K562 (cell line): Measurements from ENCODE around the gene OR52E6. TPM values are rescaled to one million over a fixed set of nuclear protein-coding genes. Genes with fewer than 3 reads are reported as not detected.
A peak's percentile ranks its signal among the peaks of the same experiment; 100 is the strongest.

Source experiments
- CBX1 ChIP-seq: sonication (generic); IDR thresholded peaks from 2 replicates; pipeline ENCODE4 v1.6.1; 2016; ENCODE audit warnings: antibody characterized with exemption, low read depth, mild to moderate bottlenecking
- CBX5 ChIP-seq: IDR thresholded peaks from 2 replicates; pipeline ENCODE4 v1.6.1; 2014; ENCODE audit warnings: low read depth, borderline replicate concordance
- ESRRB ChIP-seq: fragments of 250-450 bp; sonication (Bioruptor Pico); IDR thresholded peaks from 2 replicates; pipeline ENCODE4 v1.5.0; 2020; ENCODE audit warnings: mild to moderate bottlenecking, moderate library complexity, borderline replicate concordance
- FOXM1 ChIP-seq, 2 experiments: fragments of 450-650 bp in 1 of 2; sonication (generic) in 1 of 2; formaldehyde crosslinking in 1 of 2; IDR thresholded peaks; 2 replicates each; pipeline versions ENCODE4 v1.6.1 to v1.9.0; 2017 to 2022; ENCODE audit warnings: low read depth in 2 of 2, mild to moderate bottlenecking in 2 of 2, missing genetic modification reagents in 1 of 2, moderate library complexity in 1 of 2
- MEF2D ChIP-seq: conservative IDR thresholded peaks from 2 replicates; pipeline ENCODE4 v1.6.1; 2016; ENCODE audit warnings: low read depth, missing genetic modification characterization, missing compliant biosample characterization
- NFE2 ChIP-seq: IDR thresholded peaks from 2 replicates; pipeline ENCODE4 v1.6.1; 2014; ENCODE audit warnings: antibody characterized with exemption, low read depth
- NFYB ChIP-seq: IDR thresholded peaks from 2 replicates; pipeline ENCODE4 v1.6.1; 2011; ENCODE audit warnings: mild to moderate bottlenecking, moderate library complexity; ENCODE audit not compliant: insufficient read length; ENCODE audit errors: extremely low read depth
- PPARD ChIP-seq: fragments of 250-450 bp; sonication (Bioruptor Pico); IDR thresholded peaks from 2 replicates; pipeline ENCODE4 v1.8.0; 2022; ENCODE audit warnings: inconsistent platforms, mild to moderate bottlenecking, moderate library complexity
- RFX1 ChIP-seq: fragments of 450-650 bp; IDR thresholded peaks from 2 replicates; pipeline ENCODE4 v1.6.1; 2016; ENCODE audit warnings: mild to moderate bottlenecking, moderate library complexity
- SP1 ChIP-seq: sonication (generic); formaldehyde crosslinking; IDR thresholded peaks from 2 replicates; pipeline ENCODE4 v1.8.1; 2022; ENCODE audit warnings: mild to moderate bottlenecking, missing genetic modification reagents
- THRA ChIP-seq: fragments of 450-650 bp; IDR thresholded peaks from 2 replicates; pipeline ENCODE4 v1.6.1; 2017; ENCODE audit warnings: mild to moderate bottlenecking, moderate library complexity
- XRCC4 ChIP-seq: IDR thresholded peaks from one replicate; pipeline ENCODE4 v1.6.1; 2011; ENCODE audit not compliant: insufficient read depth, insufficient read length; ENCODE audit errors: extremely low read depth
- XRCC5 ChIP-seq: fragments of 200-400 bp; formaldehyde crosslinking; IDR thresholded peaks from 2 replicates; pipeline ENCODE4 v1.6.1; 2017; ENCODE audit warnings: low read depth, mild to moderate bottlenecking, low read length
- ZBTB40 ChIP-seq, 2 experiments: fragments of 450-650 bp in 1 of 2; sonication (generic) in 1 of 2; formaldehyde crosslinking in 1 of 2; IDR thresholded peaks; 2 replicates each; pipeline versions ENCODE4 v1.7.1 to v1.9.0; 2016 to 2022; ENCODE audit warnings: inconsistent platforms in 1 of 2, mild to moderate bottlenecking in 1 of 2, missing genetic modification reagents in 1 of 2
- ZNF445 ChIP-seq: fragments of 250-450 bp; sonication (Bioruptor Pico); IDR thresholded peaks from 2 replicates; pipeline ENCODE4 v1.4.0; 2020; ENCODE audit warnings: low read depth, mild to moderate bottlenecking, moderate library complexity
- ZNF584 ChIP-seq: fragments of 200-800 bp; sonication (Bioruptor generic); IDR thresholded peaks from 2 replicates; pipeline ENCODE4 v1.6.1; 2016; ENCODE audit warnings: low read depth, mild to moderate bottlenecking, missing genetic modification characterization, missing compliant biosample characterization
- polyA plus RNA-seq, 8 experiments: library from polyadenylated mRNA; depleted of rRNA in 4 of 8; stranded (reverse) in 5 of 8; unstranded in 3 of 8; fragments of >200 nt; fragmentation: Nextera tagmentation in 2 of 8; fragmentation: Illumina TruSeq in 1 of 8; extraction: Ambion mirVana in 2 of 8; extraction: Trizol in 1 of 8; gene quantifications; 2 replicates each; pipeline versions ENCODE4 v1.2.1 to v1.2.3, GENCODE V29; 2011 to 2014; ENCODE audit warnings: inconsistent platforms in 1 of 8, missing spikeins in 1 of 8
- total RNA-seq, 7 experiments: library from RNA; depleted of rRNA in 6 of 7; stranded (reverse); fragments of >200 nt in 6 of 7; fragmentation: Illumina TruSeq in 2 of 7; extraction: Trizol in 2 of 7; gene quantifications; 2 replicates each; pipeline versions ENCODE4 v1.2.1 to v1.2.3, GENCODE V29; 2011 to 2021; ENCODE audit warnings: low replicate concordance in 1 of 7

OR52E6 gene
- total and polyA plus RNA-seq, 9 of the 15 experiments (the other 6 are each of a cell fraction or from before 2014, with no cell fraction given), result not detected

GRCh38 chr11:5815534-5815933 is 26.2 kb downstream of the OR52E6 start (continued):
- no peak for TF ChIP-seq THRA
- no peak for TF ChIP-seq ZBTB40 (IDR thresholded peaks at IDR 0.05)
- no peak for TF ChIP-seq ZBTB40 (CRISPR knock-in tag; IDR thresholded peaks at IDR 0.05)
- peak; percentile 94 for TF ChIP-seq NFE2
- no peak for TF ChIP-seq ZNF584 (CRISPR knock-in tag)
- 0 out of 2 replicates have a peak, but pooled peaks have one; percentile 8 for TF ChIP-seq RFX1
- peak; percentile 98 for TF ChIP-seq MEF2D (tag)
- TF ChIP-seq ZNF445 (CRISPR knock-in tag), result no peak
- TF ChIP-seq NFYB, result no peak
- TF ChIP-seq ESRRB, result no peak
- TF ChIP-seq XRCC5, result no peak
- peak; percentile 78 for TF ChIP-seq CBX5
- 0 out of 2 replicates have a peak, but pooled peaks have one; percentile 0 for TF ChIP-seq SP1 (CRISPR knock-in tag)
- TF ChIP-seq CBX1, result peak; percentile 29; the same call in 1 of the 2 replicates
- peak; percentile 13; the same call in 1 of the 2 replicates for TF ChIP-seq FOXM1 (IDR thresholded peaks at IDR 0.05; ENCODE audit: low read depth)
- no peak for TF ChIP-seq FOXM1 (CRISPR knock-in tag; IDR thresholded peaks at IDR 0.05; ENCODE audit: low read depth)
- TF ChIP-seq PPARD (CRISPR knock-in tag), result no peak
- TF ChIP-seq XRCC4, result no peak
